ENCODE results near the gene GLO1.

DNA sequence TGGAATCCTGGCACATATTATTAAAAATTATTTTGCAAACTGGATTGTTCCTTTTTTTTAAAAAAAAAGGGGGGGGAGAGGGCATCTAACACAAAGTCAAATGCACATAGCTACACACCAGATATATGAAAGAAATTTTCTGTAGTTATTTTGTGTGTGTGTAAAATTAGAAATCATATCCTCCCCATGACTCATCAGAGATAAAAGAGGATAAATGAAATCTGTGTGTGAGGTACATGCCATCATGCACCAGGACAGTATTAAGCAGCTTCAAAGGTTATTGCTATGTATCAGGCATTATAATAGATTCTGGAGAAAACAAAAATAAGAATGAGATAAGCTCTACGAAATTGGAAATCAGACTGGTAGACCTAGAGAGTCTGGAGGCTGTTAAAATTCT is 68.4 kb downstream of the GLO1 start:
- TF ChIP-seq REST (IDR thresholded peaks at IDR 0.05; ENCODE audit: insufficient read depth in 1 of 2, low read depth in 2 of 2, low read length in 2 of 2) (no peak), POLR2AphosphoS5 (IDR thresholded peaks at IDR 0.05; ENCODE audit: low read depth, low read length) (no peak), SIN3A (IDR thresholded peaks at IDR 0.05; ENCODE audit: borderline replicate concordance, insufficient read depth, low read length) (no peak), TAF1 (IDR thresholded peaks at IDR 0.05; ENCODE audit: borderline replicate concordance, insufficient read depth, low read length) (no peak), FOXP2 (optimal IDR thresholded peaks at IDR 0.05; ENCODE audit: borderline replicate concordance, extremely low read depth, extremely low read length, insufficient read depth) (no peak)
